Eye (tissue), 1 donor: Measurements from ENCODE around the gene PFDN2.

Source experiments
- DNase-seq: peaks from one replicate; pipeline ENCODE4 v3.0.0-alpha.2; 2015

PFDN2 gene

GRCh38 chr1:161117759-161118581, at the start of gene PFDN2, which contains the start of gene NIT1:
Gene PFDN2, minus strand, starts transcription at chr1:161118037. Its CDS starts 11 bp downstream, at chr1:161118026.
Gene NIT1, plus strand, starts transcription at chr1:161118105. Its CDS starts 72 bp downstream, at chr1:161118177.
- peak; percentile 95 for DNase-seq

DNA sequence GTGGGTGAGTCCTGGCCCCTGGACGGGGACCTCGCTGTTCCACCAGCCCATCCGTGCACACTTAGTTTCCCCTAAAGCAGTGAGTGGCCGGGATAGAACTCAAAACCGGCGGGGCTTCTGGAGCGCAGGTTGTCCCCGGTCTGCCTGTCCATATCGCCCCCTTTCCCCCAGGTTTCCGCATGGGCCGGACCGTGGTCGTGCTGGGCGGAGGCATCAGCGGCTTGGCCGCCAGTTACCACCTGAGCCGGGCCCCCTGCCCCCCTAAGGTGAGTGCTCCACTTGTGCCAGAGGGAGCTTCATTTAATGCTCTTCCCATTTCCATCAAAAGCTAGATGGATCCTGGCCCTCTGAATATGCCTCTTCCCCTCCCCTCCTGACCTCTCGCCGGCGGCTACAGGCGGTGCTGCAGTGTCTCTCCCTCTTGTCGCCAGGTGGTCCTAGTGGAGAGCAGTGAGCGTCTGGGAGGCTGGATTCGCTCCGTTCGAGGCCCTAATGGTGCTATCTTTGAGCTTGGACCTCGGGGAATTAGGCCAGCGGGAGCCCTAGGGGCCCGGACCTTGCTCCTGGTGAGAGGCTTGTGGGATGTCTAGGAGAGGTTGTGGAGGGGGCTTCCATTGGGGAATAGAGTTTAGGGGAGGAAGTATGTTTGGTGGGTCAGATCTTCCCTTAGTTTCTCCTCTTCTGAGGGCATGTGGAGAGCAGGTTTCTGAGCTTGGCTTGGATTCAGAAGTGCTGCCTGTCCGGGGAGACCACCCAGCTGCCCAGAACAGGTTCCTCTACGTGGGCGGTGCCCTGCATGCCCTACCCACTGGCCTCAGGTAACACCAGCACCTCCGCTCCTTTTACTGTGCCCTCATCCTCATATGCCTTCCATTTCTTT, 49.1 kb upstream of the PFDN2 start:
- peak; percentile 66 for DNase-seq

DNA sequence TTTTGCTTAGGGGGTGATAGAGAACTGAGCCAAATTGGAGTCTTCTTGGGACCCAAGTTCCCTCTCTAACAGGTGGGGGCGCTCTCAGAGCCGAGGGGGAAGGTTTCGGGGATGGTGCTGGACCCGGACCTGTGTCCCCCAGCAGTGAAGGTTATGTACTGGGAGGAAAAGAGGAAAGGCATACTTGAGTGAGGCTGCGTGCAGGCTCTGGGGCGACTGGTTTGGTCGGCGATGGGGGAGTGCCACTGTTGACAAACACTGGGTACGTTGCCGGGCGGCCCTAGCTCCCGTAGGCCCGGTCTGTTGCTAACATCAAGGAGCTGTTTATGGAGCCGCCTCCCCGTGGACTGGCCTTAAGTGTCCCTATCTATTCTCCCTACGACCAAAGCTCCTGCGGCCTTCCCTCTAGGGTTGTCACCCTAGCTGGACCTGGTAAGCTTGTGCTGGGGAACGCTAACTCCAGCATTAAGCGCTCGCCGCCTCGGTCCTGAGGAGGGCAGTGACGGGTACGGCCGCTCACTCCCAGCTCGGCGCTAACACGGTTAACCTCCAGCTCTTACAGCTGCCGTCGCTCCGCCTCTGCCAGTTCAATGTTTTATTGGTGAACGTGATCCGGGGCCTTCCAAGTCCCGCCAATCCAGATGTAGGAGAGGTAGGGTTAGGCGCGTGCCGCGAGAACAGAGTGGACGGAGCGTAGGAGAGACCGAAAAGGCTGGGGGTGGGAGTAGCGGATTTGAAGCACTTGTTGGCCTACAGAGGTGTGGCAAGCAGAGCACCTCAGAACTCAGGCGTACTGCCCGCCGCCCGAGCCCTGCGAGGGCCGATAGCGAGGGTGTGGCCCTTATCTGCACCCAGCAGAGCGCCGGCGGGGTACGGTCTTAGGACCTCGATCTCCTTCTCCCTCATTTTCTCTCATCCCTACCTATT, 48.2 kb upstream of the PFDN2 start, which contains the start of gene PPOX:
TSS of gene PPOX (plus strand) at position 685 of the 927 bp plus-strand sequence. CDS start 422 bp downstream, outside the sequence.
- DNase-seq, result peak; percentile 98

DNA sequence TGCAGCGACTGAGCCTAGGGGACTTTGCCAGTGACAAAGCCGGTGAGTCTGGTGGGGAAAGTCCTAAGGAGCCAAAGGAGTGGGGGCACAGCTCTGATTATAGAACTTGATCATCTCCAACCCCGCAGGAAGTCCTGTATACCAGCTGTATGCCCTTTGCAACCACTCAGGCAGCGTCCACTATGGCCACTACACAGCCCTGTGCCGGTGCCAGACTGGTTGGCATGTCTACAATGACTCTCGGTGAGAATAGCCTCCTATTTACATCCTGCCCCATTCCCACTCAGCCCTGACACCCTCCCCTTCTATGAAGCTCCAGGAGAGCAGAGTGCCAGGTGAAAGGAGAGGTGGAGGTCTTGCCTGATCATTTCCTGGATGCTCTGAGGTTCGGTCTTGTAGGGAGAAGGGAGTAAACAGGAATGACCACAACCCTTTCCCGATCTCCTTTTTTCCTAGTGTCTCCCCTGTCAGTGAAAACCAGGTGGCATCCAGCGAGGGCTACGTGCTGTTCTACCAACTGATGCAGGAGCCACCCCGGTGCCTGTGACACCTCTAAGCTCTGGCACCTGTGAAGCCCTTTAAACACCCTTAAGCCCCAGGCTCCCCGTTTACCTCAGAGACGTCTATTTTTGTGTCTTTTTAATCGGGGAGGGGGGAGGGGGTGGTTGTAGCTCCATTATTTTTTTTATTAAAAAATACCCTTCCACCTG, 47.2 kb upstream of the PFDN2 start:
- DNase-seq, result no peak

- no peak for DNase-seq
These were observed 46.0 kb upstream of the PFDN2 start for GRCh38 chr1:161163793-161164192.

- no peak for DNase-seq
These were observed 45.0 kb upstream of the PFDN2 start for GRCh38 chr1:161162806-161163205.

GRCh38 chr1:161162052-161162451, 44.2 kb upstream of the PFDN2 start:
- DNase-seq, result no peak

GRCh38 chr1:161161652-161162051, 43.8 kb upstream of the PFDN2 start:
- DNase-seq, result no peak

DNA sequence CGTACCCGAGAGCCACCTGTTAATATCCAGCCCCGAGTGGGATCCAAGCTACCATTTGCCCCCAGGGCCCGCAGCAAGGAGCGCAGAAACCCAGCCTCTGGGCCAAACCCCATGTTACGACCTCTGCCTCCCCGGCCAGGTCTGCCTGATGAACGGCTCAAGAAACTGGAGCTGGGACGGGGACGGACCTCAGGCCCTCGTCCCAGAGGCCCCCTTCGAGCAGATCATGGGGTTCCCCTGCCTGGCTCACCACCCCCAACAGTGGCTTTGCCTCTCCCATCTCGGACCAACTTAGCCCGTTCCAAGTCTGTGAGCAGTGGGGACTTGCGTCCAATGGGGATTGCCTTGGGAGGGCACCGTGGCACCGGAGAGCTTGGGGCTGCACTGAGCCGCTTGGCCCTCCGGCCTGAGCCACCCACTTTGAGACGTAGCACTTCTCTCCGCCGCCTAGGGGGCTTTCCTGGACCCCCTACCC, 42.9 kb upstream of the PFDN2 start:
- DNase-seq, result no peak

- no peak for DNase-seq
These were observed 42.0 kb upstream of the PFDN2 start for GRCh38 chr1:161159913-161160243.

DNA sequence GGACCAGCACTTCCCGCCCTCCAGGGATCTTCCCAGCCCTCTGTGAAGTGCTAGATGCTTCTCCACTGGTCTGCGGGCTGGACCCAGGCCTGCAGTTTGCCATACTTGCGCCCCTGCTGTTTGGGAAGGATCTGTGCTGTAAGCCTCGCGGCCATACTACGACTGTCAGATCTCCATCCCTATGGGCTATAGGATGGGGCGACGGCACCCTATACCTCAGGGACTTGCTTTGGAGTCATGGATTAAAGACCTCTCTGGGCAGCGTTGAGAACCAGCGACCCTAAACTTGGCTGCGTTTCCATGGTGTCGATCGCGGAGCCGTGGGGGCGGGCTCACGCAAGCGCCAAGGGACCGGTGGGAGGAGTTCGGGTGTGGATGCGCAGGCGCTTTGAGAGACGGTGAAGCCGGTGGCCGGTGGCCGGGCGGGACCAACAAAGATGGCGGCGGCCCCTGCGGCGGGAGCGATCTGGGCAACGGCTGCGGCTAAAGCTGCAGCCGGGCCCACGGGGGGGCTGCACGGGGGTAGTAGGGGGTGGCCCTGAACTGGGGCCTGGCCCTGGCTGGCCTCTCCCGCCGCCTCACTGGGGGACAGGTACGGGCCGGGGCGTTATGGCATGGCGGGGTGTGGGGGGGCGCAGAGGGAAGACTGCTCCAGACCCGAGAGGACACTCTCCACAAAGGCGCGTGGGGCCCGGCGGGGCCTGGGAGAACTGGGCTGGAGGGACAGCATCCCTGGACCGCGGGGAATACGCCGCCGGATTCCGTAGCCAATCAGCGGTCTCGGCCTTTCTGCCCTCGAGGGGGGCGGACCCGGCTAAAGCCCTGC, 41.5 kb upstream of the PFDN2 start, which contains the start of gene USP21:
TSS of gene USP21 (plus strand) at position 414 of the 826 bp plus-strand sequence. CDS start 1,141 bp downstream, outside the sequence.
- DNase-seq, result peak; percentile 98

DNA sequence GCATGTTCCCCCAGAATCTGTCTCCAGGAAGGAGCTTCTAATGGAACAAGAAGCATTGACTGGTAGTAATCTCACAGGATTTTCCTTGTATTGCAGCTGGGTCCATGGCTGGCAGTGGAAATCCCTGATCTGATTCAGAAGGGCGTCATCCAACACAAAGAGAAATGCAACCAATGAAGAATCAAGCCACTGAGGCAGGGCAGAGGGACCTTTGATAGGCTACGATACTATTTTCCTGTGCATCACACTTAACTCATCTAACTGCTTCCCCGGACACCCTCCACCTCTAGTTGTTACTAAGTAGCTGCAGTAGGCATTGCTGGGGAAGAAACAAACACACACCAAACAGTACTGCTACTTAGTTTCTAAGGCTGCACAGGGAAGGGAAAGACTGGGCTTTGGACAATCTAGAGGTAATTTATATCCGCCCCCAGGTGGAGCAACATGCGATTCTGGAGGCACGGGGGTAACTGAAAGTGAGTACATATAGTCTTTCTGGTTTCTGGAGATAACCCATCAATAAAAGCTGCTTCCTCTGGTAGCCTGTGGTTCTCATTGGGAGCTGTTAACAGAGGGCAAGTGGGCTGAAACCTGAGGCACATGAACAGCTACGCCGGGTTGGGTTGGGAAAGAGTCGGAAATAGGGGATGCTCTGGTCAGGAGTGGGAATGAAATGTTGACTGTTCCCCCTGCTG, 40.6 kb upstream of the PFDN2 start:
- no peak for DNase-seq

DNA sequence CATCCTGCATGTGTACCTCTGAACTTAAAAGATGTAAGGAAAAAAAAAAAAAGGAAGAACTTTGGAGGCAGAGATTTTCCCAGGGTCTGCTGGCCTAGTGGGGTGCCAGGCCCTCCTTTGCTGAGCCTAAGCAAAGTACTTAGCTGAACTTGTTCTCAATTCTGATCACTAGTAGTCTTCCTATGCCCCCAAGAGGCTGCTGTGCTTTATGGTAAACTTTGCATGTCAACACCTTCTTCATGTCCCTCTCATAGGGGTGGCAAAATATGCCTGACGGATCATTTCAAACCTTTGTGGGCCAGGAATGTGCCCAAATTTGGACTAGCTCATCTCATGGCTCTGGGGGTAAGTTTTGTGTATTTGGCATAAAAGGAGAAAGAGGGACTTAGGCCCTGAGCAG, 40.0 kb upstream of the PFDN2 start:
- no peak for DNase-seq

DNA sequence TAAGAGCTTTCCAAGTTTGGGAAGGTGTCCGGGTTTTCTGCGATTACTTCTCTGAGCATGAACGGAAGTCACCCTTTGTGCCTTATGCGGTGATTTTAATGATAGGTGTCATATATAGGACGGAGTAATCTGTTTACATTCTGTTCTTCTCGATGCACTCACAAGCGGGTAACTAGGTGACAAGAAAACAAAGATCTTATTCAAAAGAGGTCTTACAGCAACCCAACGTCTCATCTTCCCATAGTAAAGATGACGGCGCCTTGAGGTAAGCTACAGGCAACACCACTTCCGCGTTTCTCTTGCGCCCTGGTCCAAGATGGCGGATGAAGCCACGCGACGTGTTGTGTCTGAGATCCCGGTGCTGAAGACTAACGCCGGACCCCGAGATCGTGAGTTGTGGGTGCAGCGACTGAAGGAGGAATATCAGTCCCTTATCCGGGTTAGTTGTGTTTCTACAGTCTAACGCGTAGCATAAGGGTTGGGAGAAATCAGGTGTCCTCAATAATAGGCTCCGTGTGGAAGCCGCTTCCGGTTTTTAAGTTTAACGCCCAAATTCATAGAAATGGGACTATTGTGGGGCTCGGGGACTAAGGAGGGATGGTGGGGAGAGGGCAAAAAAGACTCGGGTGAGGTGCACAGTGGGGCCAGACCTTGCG, 36.0 kb upstream of the PFDN2 start, which contains the start of gene UFC1:
TSS of gene UFC1 (plus strand) at position 297 of the 656 bp plus-strand sequence. CDS start at position 317, 20 bp downstream.
- peak; percentile 96 for DNase-seq

- DNase-seq, result peak; percentile 45
These were observed 35.3 kb upstream of the PFDN2 start for GRCh38 chr1:161153176-161153575.

DNA sequence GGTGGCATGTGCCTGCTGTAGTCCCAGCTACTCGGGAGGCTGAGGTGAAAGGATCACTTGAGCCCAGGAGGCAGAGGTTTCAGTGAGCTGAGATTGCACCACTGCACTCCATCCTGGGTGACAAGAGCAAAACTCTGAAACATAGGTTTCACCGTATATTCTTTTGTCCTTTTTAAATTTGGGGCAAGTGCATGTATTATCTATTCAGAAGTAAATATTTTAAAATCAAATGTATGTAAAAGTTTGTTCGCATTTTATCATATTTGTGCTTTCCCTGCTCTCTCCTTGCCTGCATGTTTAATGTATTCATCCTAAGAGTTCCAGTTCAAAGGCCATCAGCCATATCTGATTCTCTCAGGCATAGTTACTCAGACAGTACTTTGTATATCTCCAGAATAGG, 28.0 kb upstream of the PFDN2 start:
- no peak for DNase-seq

GRCh38 chr1:161140755-161141400, 23.0 kb upstream of the PFDN2 start:
- DNase-seq, result no peak

DNA sequence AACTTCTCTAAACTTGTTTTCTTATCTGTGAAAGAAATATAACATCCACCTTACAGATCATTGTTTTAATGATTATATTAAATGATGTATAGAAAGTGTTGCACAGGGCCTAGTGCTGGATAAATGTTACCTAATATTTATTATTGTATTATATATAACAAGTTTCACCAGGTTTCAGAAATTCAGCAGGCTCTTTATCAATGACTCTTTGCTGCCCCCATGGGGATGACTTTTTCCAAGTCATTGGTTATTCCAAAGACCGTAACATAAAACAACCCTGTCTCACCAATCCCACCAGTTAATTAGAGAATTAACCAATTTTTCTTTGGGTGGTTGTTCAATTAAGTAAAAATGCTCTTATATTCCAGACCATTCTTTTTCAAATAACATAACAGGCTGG, 21.9 kb upstream of the PFDN2 start:
- peak; percentile 65 for DNase-seq

GRCh38 chr1:161138431-161138830, 20.6 kb upstream of the PFDN2 start:
- DNase-seq, result no peak
